Stimulated activated CD8-positive, alpha-beta memory T cell treated with anti-CD3 and anti-CD28 coated beads, Interleukin-7, amount 100 ng/mL, for 24 hours (primary cell): ENCODE data around the gene MTSS2.
"Not testable (repeated sequence)": the region's sequence is repeated elsewhere in the genome, so short reads cannot be mapped to it uniquely, and the experiment has no call there.

Experiments used
- DNase-seq: peaks from one replicate; pipeline ENCODE4 v3.0.0-alpha.2; 2020; ENCODE audit warnings: low read depth

The MTSS2 gene

DNA sequence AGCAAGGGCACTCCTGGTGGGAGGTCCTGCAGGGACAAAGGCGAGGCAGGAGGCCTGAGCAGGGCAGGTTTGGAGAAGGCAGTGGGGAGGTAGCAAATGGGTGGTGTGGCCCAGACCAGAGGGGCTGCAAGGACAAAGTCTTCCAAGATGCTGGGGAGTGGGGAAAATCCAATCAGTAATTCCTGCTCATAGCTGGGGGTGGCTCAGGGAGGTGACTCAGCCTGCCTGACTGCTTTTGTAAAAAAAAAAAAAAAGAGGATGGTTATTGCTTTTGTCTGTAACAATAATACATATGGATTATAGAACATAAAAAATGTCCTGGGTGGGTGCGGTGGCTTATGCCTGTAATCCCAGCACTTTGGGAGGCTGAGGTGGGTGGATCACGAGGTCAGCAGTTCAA, 34.3 kb downstream of the MTSS2 start:
- DNase-seq, result no peak

GRCh38 chr16:70650216-70650615, 35.6 kb downstream of the MTSS2 start:
- DNase-seq, result no peak

- no peak for DNase-seq
These were observed 36.6 kb downstream of the MTSS2 start for GRCh38 chr16:70649300-70649699.

DNA sequence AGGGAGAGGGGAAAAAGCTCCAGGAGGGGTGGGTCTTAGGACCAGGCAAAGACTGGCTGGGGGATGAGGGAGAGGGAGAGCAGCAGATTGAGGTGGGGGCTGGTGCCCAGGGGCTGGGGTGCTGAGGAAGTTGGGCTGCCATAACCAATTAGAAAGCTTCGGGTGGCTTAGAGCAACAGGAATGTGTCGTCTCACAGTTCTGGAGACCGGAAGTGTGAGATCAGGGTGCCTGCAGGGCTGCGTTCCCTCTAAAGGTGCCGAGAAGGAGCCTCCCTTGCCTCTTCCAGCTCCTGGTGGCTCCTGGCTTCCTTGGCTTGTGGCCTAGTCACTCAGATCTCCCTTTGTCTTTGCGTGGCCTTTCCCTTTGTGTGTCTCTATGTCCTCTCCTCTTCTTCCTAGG, 37.2 kb downstream of the MTSS2 start:
- no peak for DNase-seq

DNA sequence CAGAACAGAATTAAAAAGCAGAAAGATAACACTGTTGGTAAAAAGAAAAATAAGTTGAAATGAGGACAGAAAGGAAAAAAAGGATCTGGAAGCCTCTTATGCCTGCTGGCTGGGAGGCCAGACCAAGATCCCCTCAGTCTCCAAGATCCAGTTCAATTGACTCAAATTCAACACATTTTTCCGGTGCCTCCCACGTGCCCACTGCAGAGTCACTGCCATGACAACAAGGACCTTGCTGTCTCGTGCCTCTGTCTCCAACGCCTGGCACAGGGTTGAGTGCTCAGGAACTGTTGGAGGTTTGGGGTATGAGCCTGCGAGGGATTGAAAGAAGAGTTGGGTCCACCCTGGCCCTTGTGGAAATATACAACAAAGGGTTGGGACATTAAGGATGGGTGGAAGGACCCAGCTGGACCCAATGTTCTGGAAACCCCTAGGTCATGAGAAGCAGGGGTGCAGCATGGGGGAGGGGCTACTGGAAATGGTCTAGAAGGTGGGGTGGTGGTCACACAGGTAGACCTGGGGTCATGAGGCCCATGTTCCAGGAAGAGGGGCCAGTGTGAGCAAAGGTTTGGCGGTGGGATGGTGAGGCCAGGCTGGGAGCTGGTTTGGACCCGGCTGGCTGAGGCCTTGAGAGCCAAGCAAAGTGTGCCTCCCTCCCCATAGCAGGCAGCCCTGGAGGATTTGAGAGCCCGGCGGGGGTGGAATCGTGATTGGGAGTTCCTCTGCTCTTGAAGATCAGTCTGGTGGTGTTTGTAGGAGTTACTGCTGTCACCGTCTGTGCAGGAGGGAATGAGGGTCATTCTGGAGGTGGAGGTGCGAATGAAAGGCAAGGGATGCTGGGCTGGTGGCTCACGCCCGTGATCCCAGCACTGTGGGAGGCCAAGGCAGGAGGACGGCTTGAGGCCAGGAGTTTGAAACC, 38.2 kb downstream of the MTSS2 start:
- no peak for DNase-seq

GRCh38 chr16:70646260-70647241, 39.3 kb downstream of the MTSS2 start, which contains the start of gene IL34:
Gene IL34, plus strand, starts transcription at chr16:70646559. Its CDS starts 389 bp downstream, at chr16:70646948.
- no peak for DNase-seq

- no peak for DNase-seq
These were observed 40.9 kb downstream of the MTSS2 start for GRCh38 chr16:70644763-70645597.

- DNase-seq, result not testable (repeated sequence)
These were observed 42.6 kb downstream of the MTSS2 start for GRCh38 chr16:70643264-70643663.

DNA sequence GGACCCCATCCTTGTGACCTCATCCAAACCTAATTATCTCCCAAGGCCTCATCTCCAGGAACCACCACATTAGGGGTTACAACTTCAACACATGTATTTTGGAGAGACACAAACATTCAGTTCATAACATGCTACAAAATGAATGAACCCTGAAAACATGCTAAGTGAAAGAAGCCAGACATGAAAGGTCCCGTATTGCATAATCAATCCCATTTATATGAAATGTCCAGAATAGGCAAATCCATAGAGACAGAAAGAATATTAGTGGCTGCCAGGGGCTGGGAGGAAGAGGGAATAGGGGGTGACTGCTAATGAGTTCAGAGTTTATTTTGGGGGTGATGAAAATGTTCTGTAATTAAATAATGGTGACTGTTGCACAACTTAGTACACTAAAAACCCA, 43.2 kb downstream of the MTSS2 start:
- DNase-seq, result no peak

DNA sequence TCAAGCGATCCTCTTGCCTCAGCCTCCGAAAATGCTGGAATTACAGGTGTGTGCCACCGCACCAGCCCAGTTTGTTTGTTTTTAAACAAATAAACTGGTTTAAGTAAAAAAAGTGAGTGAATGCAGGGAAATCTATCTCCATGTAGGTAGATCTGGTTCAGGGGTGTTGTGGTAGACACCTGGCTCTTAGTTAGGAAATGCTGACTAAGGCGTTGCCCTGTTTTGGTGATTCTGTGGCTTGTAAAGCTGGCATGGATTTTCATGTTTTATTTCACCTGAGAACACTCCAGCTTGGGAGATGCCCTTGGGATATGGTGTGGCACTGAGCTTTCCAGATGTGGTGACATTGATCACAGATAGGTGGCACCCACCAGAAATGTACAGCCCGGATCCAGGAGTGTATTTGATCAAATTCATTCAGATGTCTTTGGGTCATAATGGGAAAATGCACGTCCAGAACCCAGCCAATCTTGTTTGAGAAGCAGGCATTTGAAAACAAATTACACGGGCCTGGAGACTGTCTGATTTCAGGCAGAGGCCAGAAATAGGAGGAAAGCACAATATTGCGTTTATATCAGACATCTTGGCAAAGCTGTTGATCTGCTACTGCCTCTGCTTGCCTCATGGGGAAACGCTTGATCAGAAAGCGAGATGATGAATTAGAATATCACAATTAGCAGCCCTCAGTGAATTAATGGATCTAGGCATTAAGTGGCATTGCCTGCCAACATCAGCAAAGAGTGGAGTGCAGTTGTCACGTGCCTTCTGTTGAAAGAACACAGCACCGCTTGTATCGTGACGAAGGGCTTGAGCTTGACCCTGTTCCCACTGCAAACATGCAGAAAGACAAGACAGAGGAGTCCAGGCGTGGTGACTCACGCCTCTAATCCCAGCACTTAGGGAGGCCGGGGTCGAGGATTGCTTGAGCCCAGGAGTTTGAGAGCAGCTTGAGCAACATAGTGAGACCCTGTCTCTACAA, 46.8 kb downstream of the MTSS2 start:
- DNase-seq, result no peak
